Body of pancreas (tissue), 4 donors: Measurements from ENCODE around the gene OXSM. TPM values are rescaled to one million over a fixed set of nuclear protein-coding genes. Genes with fewer than 3 reads are reported as not detected.

Experiments
- ATAC-seq: fragments of 150-250 bp; one replicate; pipeline ENCODE4 v1.9.1; 2016
- DNase-seq, 4 donors: peaks; one replicate each; pipeline ENCODE4 v3.0.0-alpha.2; 2019
- H3K27ac ChIP-seq, 4 donors: fragments of 200-600 bp; sonication (generic); 1 replicate in 3 of 4; 2 replicates in 1 of 4; pipeline versions ENCODE4 v1.5.1 to v1.6.1; 2016 to 2019; ENCODE audit warnings: mild to moderate bottlenecking in 1 of 4, mixed read lengths in 1 of 4, moderate library complexity in 1 of 4
- H3K27me3 ChIP-seq, 2 donors: fragments of 200-600 bp; sonication (generic); one replicate each; pipeline ENCODE4 v1.6.0; 2016; ENCODE audit warnings: mild to moderate bottlenecking in 1 of 2
- H3K36me3 ChIP-seq, 2 donors: fragments of 200-600 bp; sonication (generic); replicated peaks in 1 of 2; 2 replicates each; pipeline ENCODE4 v1.5.1; 2016; ENCODE audit warnings: low read depth in 2 of 2; ENCODE audit not compliant: insufficient read depth in 1 of 2
- H3K4me1 ChIP-seq: fragments of 200-600 bp; sonication (generic); one replicate; pipeline ENCODE4 v1.6.0; 2016
- H3K4me3 ChIP-seq, 2 donors: fragments of 200-600 bp; sonication (generic); 1 replicate in 1 of 2; 2 replicates in 1 of 2; pipeline ENCODE4 v1.5.1; 2016 to 2019
- H3K9me3 ChIP-seq, 3 donors: fragments of 200-600 bp; sonication (generic); 1 replicate in 2 of 3; 2 replicates in 1 of 3; pipeline ENCODE4 v1.5.1; 2016
- POLR2A ChIP-seq, 3 donors: fragments of 450-650 bp; IDR thresholded peaks; one replicate each; pipeline ENCODE4 v1.6.1; 2016; ENCODE audit warnings: antibody characterized with exemption in 3 of 3, mild to moderate bottlenecking in 2 of 3
- WGBS, 2 donors: methylation state at CpG; one replicate each; pipeline ENCODE4 v1.1.5; 2017; 5-methylcytosine and 5-hydroxymethylcytosine counted together
- intact Hi-C: fragments of 100-400 bp; cut with DNase I; formaldehyde crosslinking; loops from one replicate; pipeline ENCODE4 v1.15.1; 2023
- total RNA-seq, 2 donors: library from RNA; depleted of rRNA; stranded (reverse); fragments of >200 nt; gene quantifications; one replicate each; pipeline ENCODE4 v1.1.0, GENCODE V29; 2016
- TF ChIP-seq, protein P1 (sequence below), 7 experiments: fragments of 450-650 bp in 4 of 7; fragments of 200-600 bp in 3 of 7; sonication (generic) in 3 of 7; IDR thresholded peaks; one replicate each; pipeline ENCODE4 v1.5.1; 2016 to 2019; ENCODE audit warnings: antibody characterized with exemption in 7 of 7

OXSM gene
- total RNA-seq = 1 to 10 TPM; 5.3 to 7.0 TPM

DNA sequence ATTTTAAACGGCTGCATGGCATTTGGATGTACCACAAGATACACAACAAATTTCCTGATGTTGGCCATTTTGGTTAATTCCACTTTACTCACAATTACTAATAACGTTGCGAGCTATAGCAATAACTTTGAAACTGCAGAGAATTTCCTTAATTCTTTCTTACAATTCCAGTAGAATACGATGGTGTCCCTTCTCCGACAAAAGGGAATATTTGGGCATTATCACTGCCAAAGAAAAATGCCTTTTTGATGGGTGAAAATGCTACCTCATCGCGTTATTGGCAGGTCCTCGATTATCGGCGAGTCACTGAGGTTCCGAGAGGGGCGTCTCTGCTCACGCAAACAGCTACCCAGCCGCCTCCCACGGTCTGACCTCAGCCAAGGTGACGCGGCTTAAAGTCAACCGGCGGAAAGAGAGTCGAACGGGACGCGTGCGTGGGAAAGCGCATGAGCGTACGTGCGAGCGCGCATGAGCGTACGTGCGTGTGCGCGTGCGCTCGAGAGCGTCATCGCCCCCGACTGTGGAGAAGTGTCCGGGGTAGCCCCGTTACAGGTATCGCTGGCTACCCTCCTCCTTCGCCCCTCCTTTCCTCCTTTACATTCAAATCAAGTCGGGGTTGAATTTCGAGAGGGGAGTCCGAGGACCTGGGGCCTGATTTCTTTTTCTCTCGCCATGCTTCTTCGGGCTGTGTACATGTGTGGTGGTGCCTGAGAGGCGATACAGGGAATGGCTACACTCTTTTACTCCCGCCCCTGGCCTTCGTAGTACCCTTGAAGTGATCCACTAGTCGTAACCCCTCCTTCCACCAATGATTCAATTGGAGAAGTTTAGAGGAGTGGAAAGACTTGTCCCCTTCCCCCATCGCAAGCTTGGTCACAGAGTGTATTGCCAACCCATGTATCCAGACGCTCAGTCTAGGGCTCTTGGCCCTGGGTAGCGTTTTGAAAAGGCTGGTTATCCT, at the start of gene OXSM:
OXSM (plus strand) TSS at position 495 of the 961 bp plus-strand sequence. CDS start 931 bp downstream, outside the sequence.
- intact Hi-C loops = loop anchor here (10.0 kb wide), 1 partner anchor 115 kb away; no protein-coding TSS in a partner anchor
- TF ChIP-seq POLR2A (IDR thresholded peaks at IDR 0.05) = peak; percentile 76 to 93 (median 92)
- TF ChIP-seq, protein P1, sequence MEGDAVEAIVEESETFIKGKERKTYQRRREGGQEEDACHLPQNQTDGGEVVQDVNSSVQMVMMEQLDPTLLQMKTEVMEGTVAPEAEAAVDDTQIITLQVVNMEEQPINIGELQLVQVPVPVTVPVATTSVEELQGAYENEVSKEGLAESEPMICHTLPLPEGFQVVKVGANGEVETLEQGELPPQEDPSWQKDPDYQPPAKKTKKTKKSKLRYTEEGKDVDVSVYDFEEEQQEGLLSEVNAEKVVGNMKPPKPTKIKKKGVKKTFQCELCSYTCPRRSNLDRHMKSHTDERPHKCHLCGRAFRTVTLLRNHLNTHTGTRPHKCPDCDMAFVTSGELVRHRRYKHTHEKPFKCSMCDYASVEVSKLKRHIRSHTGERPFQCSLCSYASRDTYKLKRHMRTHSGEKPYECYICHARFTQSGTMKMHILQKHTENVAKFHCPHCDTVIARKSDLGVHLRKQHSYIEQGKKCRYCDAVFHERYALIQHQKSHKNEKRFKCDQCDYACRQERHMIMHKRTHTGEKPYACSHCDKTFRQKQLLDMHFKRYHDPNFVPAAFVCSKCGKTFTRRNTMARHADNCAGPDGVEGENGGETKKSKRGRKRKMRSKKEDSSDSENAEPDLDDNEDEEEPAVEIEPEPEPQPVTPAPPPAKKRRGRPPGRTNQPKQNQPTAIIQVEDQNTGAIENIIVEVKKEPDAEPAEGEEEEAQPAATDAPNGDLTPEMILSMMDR (IDR thresholded peaks at IDR 0.05) = peak in 1 of 7 experiments; percentile 8
- peak within 1 kb of the TSS; percentile 78 to 89 (median 83) for H3K27ac ChIP-seq
- H3K4me3 ChIP-seq = peak within 1 kb of the TSS; percentile 30 to 48
- no peaks in the 10 kb centered on the region for H3K36me3 ChIP-seq
- peak; percentile 99 for ATAC-seq
- H3K4me1 ChIP-seq = peaks cover 55% of the 10 kb centered on the region
- DNase-seq = peak; percentile 93 to 96 (median 94)
- WGBS, 2 donors = 0% methylated on average over 28 to 56 of the region's 56 CpGs
- H3K9me3 ChIP-seq = no peaks in the 10 kb centered on the region
- no peaks in the 10 kb centered on the region for H3K27me3 ChIP-seq

DNA sequence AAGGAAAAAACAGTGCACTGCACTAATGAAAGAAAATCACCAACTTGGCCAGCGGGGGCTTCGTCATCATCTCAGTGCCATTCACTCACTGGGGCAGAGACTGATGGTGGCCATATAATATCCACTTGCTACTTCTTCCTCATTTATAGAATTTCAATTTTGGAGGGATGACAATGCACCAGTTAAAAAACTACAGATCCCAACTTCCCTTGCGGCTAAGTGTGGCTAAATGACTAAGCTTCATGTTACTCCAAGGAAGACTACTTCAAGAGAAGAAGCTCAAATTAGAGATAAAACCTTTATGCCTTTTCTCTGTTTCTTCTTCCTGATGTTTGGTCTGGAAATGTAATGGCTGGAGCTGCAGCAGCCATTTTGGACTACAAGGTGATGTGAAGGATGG, 45.4 kb upstream of the OXSM start:
- Histone ChIP-seq H3K27ac (no peak overlapping the region), H3K4me3 (no peak overlapping the region)
- 93 to 98% methylated on average over 3 of the region's 3 CpGs for WGBS, 2 donors

DNA sequence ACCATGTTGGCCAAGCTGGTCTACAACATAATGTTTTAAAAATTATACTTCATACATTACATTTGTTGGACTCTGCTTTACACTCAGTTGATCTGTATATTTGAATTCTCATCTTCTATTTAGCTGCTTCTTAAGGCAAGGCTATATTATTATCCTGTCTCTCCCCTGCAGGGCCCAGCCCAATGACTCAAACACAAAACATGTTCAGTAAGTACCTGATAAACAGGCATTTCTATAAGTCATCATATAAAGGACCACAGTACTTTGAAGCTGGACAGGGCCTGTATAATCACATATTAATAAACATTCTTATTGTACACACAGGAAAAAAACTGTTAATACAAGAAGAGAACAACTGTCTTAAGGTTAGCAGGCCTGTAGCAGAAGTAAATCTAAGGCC, 42.9 kb upstream of the OXSM start:
- ATAC-seq (no peak), DNase-seq (no peak)
- no peak overlapping the region for H3K27ac ChIP-seq
- H3K36me3 ChIP-seq = peaks cover 4 to 11% of the 10 kb centered on the region in 2 donors
- intact Hi-C loops = no loop called here
- no peak overlapping the region for H3K4me3 ChIP-seq
- no peaks in the 10 kb centered on the region for H3K9me3 ChIP-seq
- H3K27me3 ChIP-seq = no peaks in the 10 kb centered on the region
- TF ChIP-seq POLR2A (IDR thresholded peaks at IDR 0.05) = no peak
- TF ChIP-seq, protein P1 (IDR thresholded peaks at IDR 0.05) = no peak
- H3K4me1 ChIP-seq = no peaks in the 10 kb centered on the region

More for the DNA sequence above, 45.4 kb upstream of the OXSM start:
- intact Hi-C loops = no loop called here
- ATAC-seq (no peak), DNase-seq (no peak)
- Histone ChIP-seq H3K4me1 (no peaks in the 10 kb centered on the region), H3K36me3 (peaks cover 0 to 3% of the 10 kb centered on the region in 2 donors), H3K27me3 (no peaks in the 10 kb centered on the region), H3K9me3 (no peaks in the 10 kb centered on the region)
- no peak for TF ChIP-seq POLR2A (IDR thresholded peaks at IDR 0.05)
- TF ChIP-seq, protein P1 (IDR thresholded peaks at IDR 0.05) = no peak

DNA sequence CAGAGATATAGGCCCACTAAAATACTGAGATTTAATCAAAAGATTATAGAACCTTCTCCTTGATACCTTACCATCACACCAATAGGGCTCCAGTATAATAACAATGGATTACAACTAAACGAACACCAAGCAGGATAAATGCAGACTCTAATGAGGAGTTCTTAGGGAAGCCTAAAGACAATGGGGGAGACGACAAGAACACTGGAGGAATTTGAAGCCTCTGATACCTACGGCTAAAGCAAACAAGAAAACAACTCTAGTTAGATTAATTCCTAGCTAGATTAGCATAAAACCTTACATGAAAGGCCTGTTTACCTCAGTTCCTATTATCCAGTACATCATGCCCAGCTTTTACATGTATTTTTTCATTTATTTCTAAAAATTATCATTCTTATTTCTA, 41.7 kb upstream of the OXSM start:
- TF ChIP-seq POLR2A (IDR thresholded peaks at IDR 0.05) = no peak
- TF ChIP-seq, protein P1 (IDR thresholded peaks at IDR 0.05) = no peak
- H3K27me3 ChIP-seq = no peaks in the 10 kb centered on the region
- ATAC-seq = no peak
- H3K27ac ChIP-seq = no peak overlapping the region
- intact Hi-C loops = no loop called here
- H3K4me3 ChIP-seq = no peak overlapping the region
- H3K9me3 ChIP-seq = no peaks in the 10 kb centered on the region
- no peaks in the 10 kb centered on the region for H3K4me1 ChIP-seq
- peaks cover 4 to 11% of the 10 kb centered on the region in 2 donors for H3K36me3 ChIP-seq
- no peak for DNase-seq
- WGBS, 2 donors = 74 to 89% methylated on average over 3 of the region's 3 CpGs
